Measurements from ENCODE around the gene TMEM141.

The TMEM141 gene

GRCh38 chr9:136820971-136821825, 30.1 kb downstream of the TMEM141 start:
- no peak overlapping the region for H3K4me3 ChIP-seq (ENCODE audit: low read length)
- no peak overlapping the region for H3K9ac ChIP-seq (ENCODE audit: low read length)
- peaks cover 8% of the 10 kb centered on the region for H3K36me3 ChIP-seq (ENCODE audit: control insufficient read depth, insufficient read depth, low read length)
- no peaks in the 10 kb centered on the region for H3K27me3 ChIP-seq (ENCODE audit: control insufficient read depth, insufficient read depth, low read length)
- no peaks in the 10 kb centered on the region for H3K4me1 ChIP-seq (ENCODE audit: control insufficient read depth, insufficient read depth, low read length)
- no peaks in the 10 kb centered on the region for H3K9me3 ChIP-seq (ENCODE audit: control insufficient read depth, low read length)

GRCh38 chr9:136821826-136822544, 30.8 kb downstream of the TMEM141 start:
- Histone ChIP-seq H3K9ac (ENCODE audit: low read length) (no peak overlapping the region), H3K27me3 (ENCODE audit: control insufficient read depth, insufficient read depth, low read length) (no peaks in the 10 kb centered on the region), H3K4me1 (ENCODE audit: control insufficient read depth, insufficient read depth, low read length) (no peaks in the 10 kb centered on the region), H3K9me3 (ENCODE audit: control insufficient read depth, low read length) (no peaks in the 10 kb centered on the region), H3K4me3 (ENCODE audit: low read length) (no peak overlapping the region), H3K36me3 (ENCODE audit: control insufficient read depth, insufficient read depth, low read length) (peaks cover 8% of the 10 kb centered on the region)

GRCh38 chr9:136823136-136824046, 32.2 kb downstream of the TMEM141 start:
- Histone ChIP-seq H3K4me3 (ENCODE audit: low read length) (no peak overlapping the region), H3K4me1 (ENCODE audit: control insufficient read depth, insufficient read depth, low read length) (no peaks in the 10 kb centered on the region), H3K27me3 (ENCODE audit: control insufficient read depth, insufficient read depth, low read length) (no peaks in the 10 kb centered on the region), H3K36me3 (ENCODE audit: control insufficient read depth, insufficient read depth, low read length) (peaks cover 8% of the 10 kb centered on the region), H3K9me3 (ENCODE audit: control insufficient read depth, low read length) (no peaks in the 10 kb centered on the region), H3K9ac (ENCODE audit: low read length) (no peak overlapping the region)

GRCh38 chr9:136824496-136825225, 33.5 kb downstream of the TMEM141 start:
- H3K27me3 ChIP-seq (ENCODE audit: control insufficient read depth, insufficient read depth, low read length) = no peaks in the 10 kb centered on the region
- H3K9me3 ChIP-seq (ENCODE audit: control insufficient read depth, low read length) = no peaks in the 10 kb centered on the region
- no peak overlapping the region for H3K4me3 ChIP-seq (ENCODE audit: low read length)
- H3K36me3 ChIP-seq (ENCODE audit: control insufficient read depth, insufficient read depth, low read length) = peaks cover 11% of the 10 kb centered on the region
- no peaks in the 10 kb centered on the region for H3K4me1 ChIP-seq (ENCODE audit: control insufficient read depth, insufficient read depth, low read length)
- H3K9ac ChIP-seq (ENCODE audit: low read length) = no peak overlapping the region

GRCh38 chr9:136825295-136826187, 34.4 kb downstream of the TMEM141 start:
- no peak overlapping the region for H3K9ac ChIP-seq (ENCODE audit: low read length)
- no peaks in the 10 kb centered on the region for H3K27me3 ChIP-seq (ENCODE audit: control insufficient read depth, insufficient read depth, low read length)
- no peaks in the 10 kb centered on the region for H3K4me1 ChIP-seq (ENCODE audit: control insufficient read depth, insufficient read depth, low read length)
- peaks cover 16% of the 10 kb centered on the region for H3K36me3 ChIP-seq (ENCODE audit: control insufficient read depth, insufficient read depth, low read length)
- no peak overlapping the region for H3K4me3 ChIP-seq (ENCODE audit: low read length)
- no peaks in the 10 kb centered on the region for H3K9me3 ChIP-seq (ENCODE audit: control insufficient read depth, low read length)

GRCh38 chr9:136826188-136826541, 35.0 kb downstream of the TMEM141 start:
- Histone ChIP-seq H3K36me3 (ENCODE audit: control insufficient read depth, insufficient read depth, low read length) (peaks cover 16% of the 10 kb centered on the region), H3K9me3 (ENCODE audit: control insufficient read depth, low read length) (no peaks in the 10 kb centered on the region), H3K4me3 (ENCODE audit: low read length) (no peak overlapping the region), H3K27me3 (ENCODE audit: control insufficient read depth, insufficient read depth, low read length) (no peaks in the 10 kb centered on the region), H3K9ac (ENCODE audit: low read length) (no peak overlapping the region), H3K4me1 (ENCODE audit: control insufficient read depth, insufficient read depth, low read length) (no peaks in the 10 kb centered on the region)

- Histone ChIP-seq H3K36me3 (ENCODE audit: control insufficient read depth, insufficient read depth, low read length) (peaks cover 16% of the 10 kb centered on the region), H3K27me3 (ENCODE audit: control insufficient read depth, insufficient read depth, low read length) (no peaks in the 10 kb centered on the region), H3K4me3 (ENCODE audit: low read length) (no peak overlapping the region), H3K9me3 (ENCODE audit: control insufficient read depth, low read length) (no peaks in the 10 kb centered on the region), H3K4me1 (ENCODE audit: control insufficient read depth, insufficient read depth, low read length) (no peaks in the 10 kb centered on the region), H3K9ac (ENCODE audit: low read length) (no peak overlapping the region)
These were observed 35.8 kb downstream of the TMEM141 start for GRCh38 chr9:136826703-136827582.

- H3K4me1 ChIP-seq (ENCODE audit: control insufficient read depth, insufficient read depth, low read length) = no peaks in the 10 kb centered on the region
- H3K9me3 ChIP-seq (ENCODE audit: control insufficient read depth, low read length) = no peaks in the 10 kb centered on the region
- H3K36me3 ChIP-seq (ENCODE audit: control insufficient read depth, insufficient read depth, low read length) = peaks cover 16% of the 10 kb centered on the region
- H3K9ac ChIP-seq (ENCODE audit: low read length) = no peak overlapping the region
- no peak overlapping the region for H3K4me3 ChIP-seq (ENCODE audit: low read length)
- H3K27me3 ChIP-seq (ENCODE audit: control insufficient read depth, insufficient read depth, low read length) = no peaks in the 10 kb centered on the region
These were observed 36.8 kb downstream of the TMEM141 start for GRCh38 chr9:136827794-136828473.

- no peak overlapping the region for H3K9ac ChIP-seq (ENCODE audit: low read length)
- peaks cover 16% of the 10 kb centered on the region for H3K36me3 ChIP-seq (ENCODE audit: control insufficient read depth, insufficient read depth, low read length)
These were observed 37.5 kb downstream of the TMEM141 start for GRCh38 chr9:136828474-136829140.

More at GRCh38 chr9:136828474-136829140, 37.5 kb downstream of the TMEM141 start:
- Histone ChIP-seq H3K4me1 (ENCODE audit: control insufficient read depth, insufficient read depth, low read length) (no peaks in the 10 kb centered on the region), H3K27me3 (ENCODE audit: control insufficient read depth, insufficient read depth, low read length) (no peaks in the 10 kb centered on the region), H3K9me3 (ENCODE audit: control insufficient read depth, low read length) (no peaks in the 10 kb centered on the region), H3K4me3 (ENCODE audit: low read length) (no peak overlapping the region)

Data from mucosa of stomach (tissue), 1 donor.